ENCODE measurements around the gene BNIP2. TPM values are rescaled to one million over a fixed set of nuclear protein-coding genes. Genes with fewer than 3 reads are reported as not detected.
A peak's percentile ranks its signal among the peaks of the same experiment; 100 is the strongest.
"Not testable (repeated sequence)": the region's sequence is repeated elsewhere in the genome, so short reads cannot be mapped to it uniquely, and the experiment has no call there.

The BNIP2 gene, protein sequence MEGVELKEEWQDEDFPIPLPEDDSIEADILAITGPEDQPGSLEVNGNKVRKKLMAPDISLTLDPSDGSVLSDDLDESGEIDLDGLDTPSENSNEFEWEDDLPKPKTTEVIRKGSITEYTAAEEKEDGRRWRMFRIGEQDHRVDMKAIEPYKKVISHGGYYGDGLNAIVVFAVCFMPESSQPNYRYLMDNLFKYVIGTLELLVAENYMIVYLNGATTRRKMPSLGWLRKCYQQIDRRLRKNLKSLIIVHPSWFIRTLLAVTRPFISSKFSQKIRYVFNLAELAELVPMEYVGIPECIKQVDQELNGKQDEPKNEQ
- total RNA-seq = 322 and 364 TPM in 2 replicates

DNA sequence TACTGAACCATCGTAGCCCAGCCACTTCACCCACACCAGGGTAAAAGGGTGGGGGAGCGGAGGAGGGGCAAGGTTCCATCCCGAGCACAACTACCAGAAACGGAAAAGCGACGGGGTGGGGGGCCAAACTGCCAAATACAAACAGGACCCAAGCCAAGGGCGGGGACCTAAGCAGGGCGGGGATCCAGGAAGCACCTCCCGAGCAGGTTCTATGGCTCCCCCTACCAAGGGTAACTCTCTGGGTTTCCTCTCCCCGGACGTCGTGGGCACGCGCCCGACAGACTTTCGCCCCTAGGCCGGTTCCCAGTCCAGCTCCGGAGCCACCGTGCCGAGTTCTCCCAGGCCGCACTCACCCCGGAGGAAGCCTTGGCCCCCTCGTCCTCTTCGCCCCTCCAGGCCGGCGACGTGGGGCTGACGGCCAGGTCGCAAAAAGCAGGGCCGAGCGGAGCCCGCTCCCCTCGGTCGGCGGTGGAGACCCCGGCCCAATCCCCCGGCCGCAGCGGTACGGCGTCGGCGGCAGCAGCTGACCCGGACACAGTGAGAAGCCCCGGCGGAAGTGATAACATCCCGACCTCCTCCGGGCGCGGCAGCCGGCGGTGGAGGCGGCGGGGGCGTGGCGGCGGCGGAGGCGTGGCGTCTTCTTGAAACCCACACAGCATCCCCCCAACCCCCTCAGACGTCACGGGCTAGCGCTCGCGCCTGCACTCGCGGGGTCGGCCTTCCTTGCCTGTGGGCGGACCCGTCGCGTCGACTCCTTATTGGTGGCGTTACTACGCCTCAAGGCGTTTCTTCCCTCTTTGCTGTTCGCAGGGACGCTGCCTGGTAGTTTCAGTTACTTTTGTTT, at the start of gene BNIP2:
BNIP2 (minus strand) TSS at position 539 of the 844 bp plus-strand sequence. CDS start 6,863 bp downstream, outside the sequence.
- peak; percentile 100 for DNase-seq

DNA sequence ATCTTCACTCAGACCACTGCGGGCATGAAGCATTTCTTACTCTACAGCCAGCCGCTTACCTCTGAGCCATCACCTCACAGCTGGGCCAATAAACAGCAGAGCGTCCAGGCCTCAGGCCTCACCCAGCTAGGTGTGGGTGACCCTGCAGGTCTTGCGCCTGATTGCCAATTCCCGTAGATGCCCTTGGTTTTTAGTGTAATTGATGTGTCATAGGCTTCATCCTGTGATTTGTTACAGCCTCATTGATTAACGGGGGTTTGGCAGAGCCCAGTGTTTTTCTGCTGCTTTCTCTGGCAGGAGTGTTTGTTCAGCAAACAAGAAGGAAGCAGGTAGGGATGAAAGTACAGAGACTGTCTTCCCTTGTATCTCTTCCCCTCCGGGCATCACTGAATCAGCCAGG, 49.6 kb upstream of the BNIP2 start:
- no peak for DNase-seq

DNA sequence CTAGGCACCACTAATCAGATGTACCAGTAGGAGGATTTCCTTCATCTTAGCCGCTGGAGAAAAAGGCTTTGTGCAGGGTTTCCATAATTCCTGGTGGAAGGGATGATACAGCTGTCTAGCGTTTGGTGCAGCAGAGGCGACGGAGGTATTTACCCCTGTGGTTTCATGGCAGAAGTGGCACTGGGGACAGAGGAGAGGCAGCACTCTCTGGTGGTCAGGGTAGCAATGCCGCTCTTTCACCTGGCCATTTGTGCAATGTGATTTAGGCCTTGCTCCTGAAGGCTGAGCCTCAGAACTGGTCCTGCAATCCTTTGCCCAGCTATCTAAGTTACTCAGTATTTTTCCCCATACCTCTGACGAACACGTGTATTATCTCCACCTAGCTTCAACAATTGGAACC, 47.1 kb upstream of the BNIP2 start:
- DNase-seq = no peak

DNA sequence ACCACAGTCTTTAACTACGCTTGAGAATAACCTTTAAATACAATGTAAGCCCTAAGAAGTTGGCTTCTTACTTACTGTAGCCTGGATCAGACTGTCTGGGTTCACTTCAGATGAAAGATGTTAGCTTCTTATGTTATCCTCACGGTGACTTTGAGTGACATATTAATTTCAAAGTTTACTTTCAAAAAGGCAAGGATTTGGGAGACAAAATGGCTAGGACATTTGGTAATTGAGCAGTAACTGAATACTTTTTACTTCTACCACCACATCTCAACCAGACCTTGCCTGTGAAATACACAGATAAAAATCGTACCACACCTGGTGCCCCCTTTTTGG, 36.0 kb upstream of the BNIP2 start:
- no peak for DNase-seq

DNA sequence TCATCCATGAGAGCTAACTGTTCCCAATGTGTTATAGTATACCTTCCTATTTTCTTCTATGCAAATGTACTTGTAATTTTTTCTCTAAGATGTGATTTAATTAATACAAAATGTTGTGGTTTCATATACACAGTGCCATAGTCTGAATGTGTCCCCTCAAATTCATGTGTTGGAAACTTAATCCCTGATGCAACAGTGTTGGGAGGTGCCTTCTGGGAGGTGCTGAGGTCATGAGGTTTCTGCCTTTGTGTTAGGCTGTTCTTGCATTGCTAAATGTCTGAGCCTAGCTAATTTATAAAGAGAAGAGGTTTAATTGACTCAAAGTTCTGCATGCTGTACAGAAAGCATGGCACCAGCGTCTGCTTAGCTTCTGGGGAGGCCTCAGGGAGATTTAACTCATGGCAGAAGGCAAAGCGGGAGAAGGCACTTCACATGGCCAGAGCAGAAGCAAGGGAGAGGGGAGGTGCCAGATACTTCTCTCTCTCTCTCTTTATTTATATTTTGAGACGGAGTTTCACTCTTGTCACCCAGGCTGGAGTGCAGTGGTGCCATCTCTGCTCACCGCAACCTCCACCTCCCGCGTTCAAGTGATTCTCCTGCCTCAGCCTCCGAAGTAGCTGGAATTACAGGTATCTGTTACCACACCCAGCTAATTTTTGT, 34.7 kb upstream of the BNIP2 start:
- no peak for DNase-seq

DNA sequence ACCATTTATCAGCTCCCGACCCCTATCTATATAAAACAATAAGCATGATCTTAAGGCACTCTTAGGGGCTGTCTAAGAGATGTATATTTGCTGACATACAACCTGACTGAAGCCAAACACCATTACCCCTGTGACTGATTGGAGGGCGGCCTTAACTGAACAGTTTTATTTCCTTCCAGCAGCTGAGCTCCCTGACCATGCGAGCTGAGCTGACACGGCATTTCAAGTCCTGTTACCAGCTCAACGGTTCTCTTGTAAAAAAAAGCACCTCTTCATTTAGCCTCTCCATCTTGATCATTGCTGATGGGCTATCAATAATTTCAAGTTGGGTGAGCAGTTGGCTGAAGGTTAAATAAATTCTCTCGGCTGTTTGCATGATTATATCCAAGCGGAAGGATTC, 33.4 kb upstream of the BNIP2 start:
- no peak for DNase-seq

DNA sequence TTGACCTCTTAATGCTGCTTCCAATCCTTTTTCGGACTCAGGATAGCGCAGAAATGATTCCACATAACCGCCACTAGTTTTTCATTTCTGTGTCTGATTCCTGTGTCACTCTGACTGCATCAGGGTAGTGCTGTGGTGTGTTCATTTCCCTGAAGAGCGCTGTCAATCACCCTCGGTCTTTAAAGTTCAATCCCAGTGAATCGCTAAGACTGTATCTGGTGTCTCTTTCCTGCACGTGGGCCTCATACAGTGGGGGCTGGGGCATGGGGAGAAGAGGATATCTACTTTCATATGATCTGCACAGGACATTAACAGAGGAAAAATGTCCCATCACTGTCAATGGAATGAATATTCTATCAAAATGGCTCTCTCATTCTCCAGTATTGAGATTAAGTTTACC, 32.9 kb upstream of the BNIP2 start:
- DNase-seq = no peak

DNA sequence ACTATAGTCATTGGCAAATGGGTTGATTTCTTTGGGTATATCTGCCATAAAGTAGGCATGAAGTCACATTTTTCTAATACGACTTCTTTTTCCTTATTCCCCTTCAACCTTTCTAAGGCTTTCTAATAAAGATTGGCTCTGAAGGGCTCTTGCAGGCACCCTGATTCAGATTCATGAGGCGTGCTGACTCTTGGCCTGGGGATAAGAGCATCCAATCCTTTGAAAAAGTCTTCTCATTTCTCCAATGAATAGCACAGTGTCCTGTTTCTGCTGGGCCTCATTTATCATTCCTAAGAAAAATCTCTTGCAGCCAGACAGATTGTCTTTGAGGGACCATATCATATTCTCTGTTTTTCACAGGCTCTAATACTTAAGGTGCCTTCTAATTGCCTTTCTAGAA, 32.3 kb upstream of the BNIP2 start:
- no peak for DNase-seq

DNA sequence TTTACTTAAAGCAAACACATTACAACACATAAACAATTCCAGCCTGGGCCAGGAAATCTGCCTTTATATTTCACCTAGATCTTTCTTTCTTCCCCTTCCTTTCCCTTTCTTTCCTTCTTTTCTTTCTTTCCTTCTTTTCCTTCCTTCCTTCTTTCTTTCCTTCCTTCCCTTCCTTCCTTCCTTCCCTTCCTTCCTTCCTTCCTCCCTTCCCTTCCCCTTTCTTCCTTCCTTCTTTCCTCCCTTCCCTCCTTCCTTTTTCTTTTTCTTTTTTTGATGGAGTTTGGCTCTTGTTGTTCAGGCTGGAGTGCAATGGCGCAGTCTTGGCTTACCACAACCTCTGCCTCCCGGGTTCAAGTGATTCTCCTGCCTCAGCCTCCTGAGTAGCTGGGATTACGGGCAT, 24.1 kb upstream of the BNIP2 start:
- DNase-seq = no peak

DNA sequence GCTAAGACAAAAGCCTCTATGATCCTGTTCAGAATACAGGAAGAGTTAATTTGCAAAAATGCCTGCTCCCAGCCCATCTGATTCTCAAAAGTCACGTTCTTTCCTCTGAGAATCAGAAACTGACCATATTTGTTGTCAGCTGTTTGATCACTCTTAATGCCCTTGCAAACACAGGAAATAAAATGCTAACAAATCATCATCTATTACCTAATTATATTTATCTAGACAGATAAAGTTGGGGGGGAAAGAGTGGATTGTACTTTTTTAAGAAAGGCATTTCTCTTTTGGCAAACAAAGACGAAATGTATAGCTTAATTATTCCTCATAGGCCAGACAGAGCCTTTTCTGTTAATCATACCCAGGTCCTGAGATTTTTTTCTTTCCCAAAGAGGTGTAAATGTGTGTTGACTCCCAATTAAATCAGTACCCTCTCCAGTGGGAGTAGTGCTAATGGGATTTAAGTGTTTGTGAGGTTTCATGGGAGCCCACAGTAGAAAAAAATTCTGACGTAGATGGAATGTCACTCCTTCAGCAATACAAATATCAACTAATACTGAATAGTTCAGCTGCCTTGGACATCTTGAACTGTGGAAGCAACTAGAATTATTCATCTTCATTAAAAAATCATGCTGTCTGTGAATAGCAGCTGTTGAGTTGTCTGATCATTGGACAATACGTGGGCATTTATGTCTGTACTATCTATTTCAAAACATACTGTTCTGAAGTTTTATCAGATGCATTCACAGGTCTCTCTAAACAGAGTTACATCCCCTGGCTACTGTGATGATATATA, 22.5 kb upstream of the BNIP2 start:
- DNase-seq = no peak

DNA sequence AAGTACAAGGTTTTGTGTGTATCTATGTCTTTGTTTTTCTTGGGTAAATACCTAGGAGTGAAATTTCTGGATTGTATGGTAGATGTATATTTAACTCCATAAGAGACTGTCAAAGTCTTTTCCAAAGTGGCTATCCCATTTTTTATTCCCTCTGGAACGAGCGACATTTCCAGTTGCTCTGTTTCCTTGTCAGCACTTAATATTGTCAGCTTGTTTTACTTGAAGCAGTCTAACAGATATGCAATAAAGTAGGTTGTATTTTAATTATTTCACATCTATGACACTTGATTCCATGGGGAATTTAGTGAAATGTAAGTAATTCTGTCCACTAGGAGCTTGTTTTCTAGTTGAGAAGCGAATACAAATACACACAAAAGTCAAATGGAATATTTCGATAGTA, 18.5 kb upstream of the BNIP2 start:
- DNase-seq = no peak

DNA sequence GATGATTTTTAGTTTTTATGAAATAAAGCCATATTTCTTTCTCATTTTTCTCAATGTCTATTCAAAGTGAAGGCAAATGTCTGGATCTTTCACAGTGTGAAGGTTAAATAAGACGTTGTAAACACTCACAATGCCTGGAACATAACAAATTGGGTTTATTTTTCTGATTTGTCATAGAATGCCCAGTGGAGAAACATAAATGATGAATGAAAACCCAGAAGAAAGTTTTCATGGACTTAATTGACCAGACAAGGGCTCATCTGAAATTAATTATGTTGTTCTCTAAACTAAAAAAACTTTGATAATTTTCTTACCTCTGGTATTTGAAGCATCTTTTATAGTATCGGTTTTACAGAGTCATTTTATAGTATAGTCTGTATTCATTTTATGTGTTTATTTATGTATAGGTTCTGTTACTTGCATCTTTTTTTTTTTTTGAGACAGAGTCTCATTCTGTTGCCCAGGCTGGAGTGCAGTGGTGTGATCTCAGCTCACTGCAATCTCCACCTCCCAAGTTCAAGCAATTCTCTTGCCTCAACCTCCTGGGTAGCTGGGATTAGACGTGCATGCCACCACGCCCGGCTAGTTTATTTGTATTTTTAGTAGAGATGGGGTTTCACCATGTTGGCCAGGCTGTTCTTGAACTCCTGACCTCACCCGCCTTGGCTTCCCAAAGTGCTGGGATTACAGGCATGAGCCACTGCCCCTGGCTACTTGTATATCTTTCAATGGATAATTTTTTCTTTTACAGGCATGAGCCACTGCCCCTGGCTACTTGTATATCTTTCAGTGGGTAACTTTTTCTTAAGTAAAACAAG, 15.1 kb upstream of the BNIP2 start:
- DNase-seq = no peak

DNA sequence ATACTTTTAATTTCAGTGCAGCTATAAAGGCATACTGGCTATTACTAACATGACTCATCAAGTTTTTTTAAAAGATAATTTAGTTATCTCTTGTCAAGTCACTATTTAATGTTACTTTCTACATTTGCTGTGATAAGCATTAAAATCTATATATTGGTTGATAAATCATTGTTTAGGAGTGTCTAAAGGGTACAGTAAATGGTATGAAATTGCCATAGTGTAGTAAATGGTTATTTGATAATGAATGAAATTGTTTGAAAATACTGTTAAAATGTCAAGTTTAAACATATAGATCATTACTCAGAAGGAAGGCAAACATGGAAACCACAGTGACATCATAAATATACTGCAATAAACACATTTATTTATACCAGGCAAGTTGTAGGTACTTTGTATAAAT, 13.2 kb upstream of the BNIP2 start:
- DNase-seq = no peak

DNA sequence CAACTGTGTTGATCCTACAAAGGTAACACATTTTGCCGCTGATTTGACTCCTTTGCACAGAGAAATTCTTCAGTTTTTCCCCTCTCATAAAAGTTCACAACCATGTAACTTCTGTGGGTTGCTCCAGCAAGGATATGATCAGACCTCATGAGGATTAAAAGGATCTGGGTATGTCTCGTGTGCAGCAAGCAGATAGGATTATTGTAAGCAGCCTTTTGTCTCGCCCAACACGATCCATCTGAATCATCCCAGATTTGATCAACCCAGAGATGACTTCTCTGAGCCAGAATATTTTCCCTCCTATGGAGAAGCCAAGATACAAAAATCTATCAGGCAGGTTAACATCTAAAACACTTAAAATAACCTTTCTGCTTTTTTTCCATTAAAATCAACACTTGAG, 12.8 kb upstream of the BNIP2 start:
- no peak for DNase-seq

DNA sequence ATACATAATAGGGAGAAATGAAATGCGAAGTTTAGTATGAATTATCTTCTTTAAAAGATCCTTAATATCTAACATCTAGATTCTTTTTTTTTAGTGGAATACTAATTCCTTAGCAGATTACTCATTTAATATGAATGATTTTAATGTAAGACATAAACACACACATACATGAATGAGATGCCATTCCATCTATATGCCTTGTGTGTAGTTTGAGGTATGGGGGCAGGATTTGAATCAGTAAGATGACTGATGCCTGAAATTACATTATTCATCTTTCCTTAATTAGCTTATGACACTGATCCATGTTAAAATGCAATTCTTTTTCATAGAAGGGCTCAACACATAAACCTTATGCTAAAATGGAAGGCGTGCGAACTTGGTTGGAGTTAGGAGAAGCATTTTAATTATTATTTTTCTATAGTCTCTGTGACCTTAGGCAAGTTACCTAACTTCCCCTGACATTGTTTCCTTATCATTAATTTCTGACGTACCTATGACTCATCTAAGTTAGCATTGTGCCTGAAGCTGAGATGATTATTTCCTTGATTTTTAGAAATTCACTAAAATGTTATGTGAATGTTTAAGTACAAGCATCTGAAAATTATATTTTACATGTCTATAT, 10.8 kb upstream of the BNIP2 start:
- DNase-seq = peak; percentile 70

DNA sequence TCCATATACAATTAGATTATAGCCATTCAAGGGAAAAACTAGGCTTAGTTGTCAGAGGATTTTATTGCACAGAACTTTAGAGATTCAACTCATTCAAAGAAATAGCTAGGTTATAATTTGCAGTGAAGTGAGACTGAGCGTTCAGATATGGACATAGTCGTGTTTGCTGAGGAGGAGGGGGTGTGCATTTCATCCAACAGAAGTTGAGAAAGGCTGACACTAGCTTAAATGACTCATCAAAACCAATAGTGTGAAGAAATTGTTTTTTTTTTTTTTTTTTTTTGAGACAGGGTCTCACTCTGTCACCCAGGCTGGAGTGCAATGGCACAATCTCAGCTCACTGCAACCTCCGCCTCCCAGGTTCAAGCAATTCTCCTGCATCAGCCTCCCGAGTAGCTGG, 8.9 kb upstream of the BNIP2 start:
- not testable (repeated sequence) for DNase-seq

DNA sequence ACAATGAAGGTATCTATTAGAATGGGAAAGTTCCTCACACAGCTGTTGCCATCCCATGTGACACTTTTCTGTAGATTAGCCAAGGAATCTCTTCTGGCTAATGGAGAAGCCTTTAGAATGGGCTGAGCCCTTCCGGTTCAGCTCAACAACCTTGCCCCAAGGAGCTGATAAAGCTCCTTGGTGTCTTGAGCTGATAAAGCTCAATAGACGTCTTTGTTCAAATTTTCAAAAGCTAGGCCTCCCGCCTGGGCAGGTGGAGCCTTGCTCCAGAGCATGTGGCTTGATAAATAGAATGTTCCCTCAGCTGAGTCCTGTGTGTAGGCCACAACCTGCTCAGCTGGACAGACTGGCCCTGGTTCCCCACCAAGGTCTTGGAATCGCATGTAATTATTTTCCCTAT, 7.2 kb upstream of the BNIP2 start:
- no peak for DNase-seq

DNA sequence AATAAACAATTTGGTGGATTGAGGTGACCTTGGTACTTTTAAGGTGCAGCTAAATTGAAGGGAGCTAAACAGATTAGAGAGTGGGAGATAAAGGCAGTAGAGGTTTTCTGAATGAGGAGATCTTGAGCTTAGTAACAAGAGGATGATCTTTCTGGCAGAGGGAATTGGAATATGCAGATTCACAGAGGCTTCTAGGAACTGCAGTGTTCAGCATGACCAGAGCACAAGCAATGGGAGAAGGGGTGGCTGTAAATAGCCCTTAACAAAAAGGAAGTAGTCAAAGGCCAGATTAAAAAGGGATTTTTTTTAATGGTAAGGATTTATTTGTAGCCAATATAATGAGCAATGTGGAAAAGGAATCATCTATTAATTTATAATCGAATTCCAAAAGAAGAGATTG, 5.7 kb upstream of the BNIP2 start:
- DNase-seq = no peak

DNA sequence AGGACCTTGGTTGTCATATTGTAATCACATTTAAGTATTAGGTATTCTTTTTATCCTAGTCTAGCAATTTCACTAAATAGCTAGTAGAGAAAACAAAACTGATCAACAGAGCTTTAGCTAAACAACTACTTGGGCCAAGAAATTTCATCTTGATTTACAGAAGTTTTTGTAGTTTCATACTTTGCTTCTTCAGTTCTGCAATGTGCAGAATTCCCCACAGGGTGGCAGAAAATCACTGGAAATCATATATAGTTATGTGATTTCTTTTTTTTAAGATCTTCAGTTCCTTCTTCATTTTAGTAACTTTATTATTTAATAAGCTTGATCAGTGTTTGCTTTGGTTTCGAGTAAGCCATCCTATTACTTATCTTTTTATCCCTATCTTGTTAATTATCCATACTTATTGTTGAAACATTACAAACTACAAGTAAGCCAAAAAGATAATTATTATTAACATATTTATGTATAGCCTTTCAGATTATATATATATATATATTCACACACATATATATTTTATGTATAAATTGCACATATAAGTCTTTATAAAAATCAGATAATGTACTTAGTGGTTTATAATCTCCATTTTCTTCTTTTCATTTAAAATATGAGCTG, 2.2 kb upstream of the BNIP2 start:
- peak; percentile 75 for DNase-seq

DNA sequence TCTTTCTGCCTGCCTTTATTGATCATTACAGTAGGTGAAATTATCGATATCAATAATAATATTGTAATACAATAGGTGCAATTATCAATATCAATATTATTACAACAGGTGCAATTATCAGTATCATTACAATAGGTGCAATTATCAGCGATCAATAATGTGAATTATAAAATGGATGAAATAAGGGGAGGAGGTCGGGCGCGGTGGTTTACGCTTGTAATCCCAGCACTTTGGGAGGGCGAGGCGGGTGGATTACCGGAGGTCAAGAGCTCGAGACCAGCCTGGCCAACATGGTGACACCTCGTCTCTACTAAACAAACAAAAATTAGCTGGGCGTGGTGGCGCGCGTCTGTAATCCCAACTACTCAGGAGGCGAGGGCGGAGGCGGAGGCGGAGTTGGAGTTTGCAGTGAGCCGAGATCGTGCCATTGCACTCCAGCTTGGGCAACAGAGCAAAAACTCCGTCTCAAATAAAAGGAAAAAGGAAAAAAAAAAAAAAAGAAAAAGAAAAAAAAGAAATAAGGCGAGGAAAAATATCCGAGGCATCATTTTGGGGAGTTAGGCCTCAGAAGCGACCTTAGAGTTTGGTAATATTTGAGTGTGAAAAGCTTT, 611 bp upstream of the BNIP2 start:
- DNase-seq = peak; percentile 78

DNA sequence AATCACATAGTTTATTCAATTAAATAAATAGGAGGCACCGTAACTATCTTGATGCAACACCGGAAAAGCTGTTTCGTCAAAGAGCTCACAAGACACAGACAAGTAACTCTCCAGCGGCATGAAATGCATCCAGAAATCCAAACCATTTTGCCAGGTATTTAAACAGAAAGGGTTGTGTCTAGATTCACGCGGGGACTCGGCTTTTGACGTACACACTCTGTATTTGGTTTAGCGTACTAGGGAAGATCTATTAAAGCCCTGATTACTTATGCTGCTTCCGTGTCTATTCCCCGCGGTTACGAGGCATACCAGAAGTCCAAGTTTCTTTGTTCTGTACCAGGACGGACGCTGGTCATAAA, 718 bp downstream of the BNIP2 start:
- DNase-seq = peak; percentile 78
